A204.1 (cell line): ENCODE results near the gene SPATS2L.
A peak's percentile ranks its signal among the peaks of the same experiment; 100 is the strongest.

Experiments
- FAIRE-seq: peaks from 2 replicates; lab custom pipeline; 2012; peaks lifted over from hg19 to GRCh38; lab: Jason Lieb, UNC

SPATS2L gene

GRCh38 chr2:200352636-200353035, 46.1 kb downstream of the SPATS2L start:
- FAIRE-seq, result no peak

DNA sequence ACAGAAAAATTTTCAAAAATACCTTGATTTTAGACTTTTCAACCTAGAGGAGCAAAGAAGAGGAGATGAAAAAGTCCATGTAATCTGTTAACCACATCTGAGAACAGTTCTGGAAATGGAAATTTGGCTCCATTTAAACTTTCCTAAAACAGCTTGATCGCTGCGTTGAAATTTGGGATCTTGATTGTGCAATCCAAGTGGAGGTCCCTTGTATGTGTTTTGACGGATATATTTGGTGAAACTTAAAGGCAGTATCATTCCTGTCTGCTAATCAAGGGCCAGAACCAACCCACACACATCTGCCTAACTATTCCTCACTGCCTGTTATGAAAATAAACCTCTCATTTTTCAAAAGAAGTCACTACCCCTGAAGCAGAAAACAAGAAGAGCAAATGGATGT, 46.6 kb downstream of the SPATS2L start:
- no peak for FAIRE-seq

DNA sequence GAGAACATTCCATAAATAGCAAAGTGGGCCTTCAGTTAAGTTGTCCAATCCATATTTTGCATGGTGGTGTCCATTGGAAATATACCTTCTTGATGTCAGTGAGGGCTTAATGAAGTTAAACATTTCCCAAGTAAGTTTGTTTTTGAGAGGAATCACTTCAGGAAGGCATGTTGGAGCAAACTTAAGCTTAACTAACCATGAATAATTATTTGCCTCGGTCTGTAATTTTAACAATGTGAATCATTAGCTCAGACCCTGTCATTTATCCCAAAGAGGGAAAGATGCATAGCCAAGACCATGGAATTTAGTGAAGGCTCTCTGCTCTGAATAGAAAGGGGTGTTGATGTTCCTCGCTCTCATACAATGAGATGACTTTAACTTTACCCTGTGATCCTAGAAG, 47.4 kb downstream of the SPATS2L start:
- FAIRE-seq, result no peak

DNA sequence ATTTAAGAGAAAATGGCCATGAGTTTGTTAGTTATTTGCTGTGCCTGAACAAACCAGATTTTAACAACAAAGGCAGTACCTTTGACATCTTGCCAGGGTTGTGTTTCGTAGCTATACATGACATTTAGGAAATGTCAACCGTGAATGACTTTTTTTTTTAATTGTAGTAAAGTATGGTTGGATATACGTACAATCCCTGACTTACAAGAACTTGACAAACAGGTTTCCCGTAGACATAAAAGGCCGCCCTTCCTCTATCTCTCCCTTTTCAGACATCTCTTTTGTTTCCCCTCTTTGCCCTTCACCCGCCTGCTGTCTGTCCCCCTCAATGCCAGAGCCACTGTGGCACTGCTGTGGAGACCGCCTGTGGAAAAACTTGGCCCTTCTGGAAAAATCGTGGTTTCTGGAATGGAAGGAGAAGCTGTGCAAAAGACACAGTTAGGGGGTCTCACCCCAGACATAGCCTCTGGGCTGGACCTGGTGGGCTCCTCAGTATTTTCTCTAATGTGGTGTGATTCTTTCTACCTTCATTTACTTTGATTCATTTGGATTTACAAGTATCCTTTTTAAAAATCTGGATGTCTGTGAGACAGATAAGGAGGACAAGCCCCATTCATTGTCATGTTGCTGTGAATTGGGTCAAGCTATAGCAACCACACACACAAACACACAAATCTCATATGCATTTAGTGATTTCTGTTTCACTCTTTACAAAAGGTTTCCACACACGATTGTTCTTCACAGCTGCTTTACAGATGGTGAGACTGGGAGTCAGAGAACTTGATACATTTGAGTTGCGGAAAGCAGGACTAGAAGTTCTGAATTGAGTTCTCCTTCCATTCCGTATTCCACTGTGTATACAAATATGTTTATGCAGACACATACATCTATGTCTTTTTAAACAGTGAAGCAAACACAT, 48.6 kb downstream of the SPATS2L start:
- no peak for FAIRE-seq

GRCh38 chr2:200356321-200356720, 49.8 kb downstream of the SPATS2L start:
- FAIRE-seq, result no peak

DNA sequence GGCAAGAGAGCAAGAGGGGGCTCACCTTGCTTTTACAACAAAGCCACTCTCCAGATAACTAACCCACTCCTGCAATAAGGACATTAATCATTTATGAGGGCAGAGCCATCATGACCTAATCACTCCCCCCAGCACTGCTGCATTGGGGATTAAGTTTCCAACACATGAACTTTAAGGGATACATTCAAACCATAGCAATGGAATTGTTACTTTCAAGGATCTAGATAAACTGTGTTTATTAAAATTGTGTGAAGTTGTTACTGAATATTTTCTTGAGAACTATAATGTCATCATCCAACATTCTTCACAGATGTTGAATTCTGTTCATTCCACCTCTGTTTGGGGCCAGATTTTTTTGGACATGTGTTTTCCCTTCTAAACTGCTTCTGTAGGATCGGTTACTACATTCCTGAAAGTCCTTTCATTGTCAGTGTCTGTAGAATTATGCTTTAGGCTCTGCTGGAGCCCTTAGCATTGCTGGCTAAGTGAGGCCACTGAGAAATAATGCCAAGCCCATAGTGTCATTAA, 50.4 kb downstream of the SPATS2L start:
- FAIRE-seq, result no peak

GRCh38 chr2:200357845-200358244, 51.4 kb downstream of the SPATS2L start:
- no peak for FAIRE-seq

DNA sequence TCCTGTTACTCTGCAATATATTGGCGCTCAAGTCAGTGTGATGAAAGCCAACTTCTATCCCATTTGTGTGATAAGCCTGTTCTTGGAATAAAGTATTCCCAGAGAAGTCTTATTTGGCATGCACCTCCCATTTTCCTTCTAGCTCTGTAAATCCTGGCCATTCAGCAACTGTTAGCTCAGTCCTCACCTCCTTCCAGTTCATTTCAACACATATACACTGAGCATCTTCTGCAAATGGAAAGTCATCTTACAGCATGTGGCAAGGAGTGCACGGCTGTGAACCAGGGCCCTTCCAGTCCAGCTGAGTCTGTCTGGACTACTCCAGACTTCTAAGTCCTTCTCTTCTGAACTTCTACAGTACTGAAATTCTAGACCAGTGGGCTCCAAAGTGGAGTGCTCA, 53.1 kb downstream of the SPATS2L start:
- FAIRE-seq, result no peak

DNA sequence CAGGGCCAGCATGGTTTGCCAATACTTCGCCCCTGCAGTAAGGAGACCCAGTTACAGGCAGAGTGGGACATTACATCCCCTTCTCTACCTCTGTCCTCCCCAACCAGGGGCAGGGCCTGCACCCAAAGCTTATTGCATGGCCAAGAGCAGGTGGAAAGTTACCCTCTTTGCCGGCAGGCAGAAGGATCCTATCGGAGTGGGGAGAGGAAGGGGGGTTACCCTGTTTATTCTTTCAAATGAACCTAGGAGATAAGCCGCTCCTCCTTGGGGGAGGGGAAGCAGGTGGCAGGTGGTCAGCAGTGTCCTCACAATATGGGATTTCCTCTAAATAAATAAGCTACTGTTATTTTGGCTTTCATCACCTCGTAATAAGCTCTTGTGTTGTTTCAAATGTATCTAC, 53.9 kb downstream of the SPATS2L start:
- FAIRE-seq, result no peak

GRCh38 chr2:200362202-200362917, 55.9 kb downstream of the SPATS2L start:
- FAIRE-seq, result no peak

DNA sequence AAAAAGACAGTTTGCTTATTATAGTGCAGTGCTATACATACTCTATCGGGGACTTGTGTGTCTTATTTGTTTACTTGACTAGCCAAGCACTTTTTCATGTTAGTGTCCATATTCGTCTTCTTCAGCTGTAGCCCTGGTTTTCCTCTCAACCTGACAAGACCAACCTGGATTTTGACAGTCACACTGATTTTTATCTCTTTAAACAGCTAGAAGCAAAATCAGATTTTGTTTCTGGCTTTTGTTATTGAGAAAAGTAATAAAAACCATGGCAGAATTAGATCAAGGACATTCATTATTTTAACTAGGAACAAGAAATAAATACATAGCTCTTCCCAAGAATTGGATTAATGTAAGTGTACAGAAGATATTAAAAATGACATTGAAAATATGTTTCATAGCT, 56.8 kb downstream of the SPATS2L start:
- no peak for FAIRE-seq

DNA sequence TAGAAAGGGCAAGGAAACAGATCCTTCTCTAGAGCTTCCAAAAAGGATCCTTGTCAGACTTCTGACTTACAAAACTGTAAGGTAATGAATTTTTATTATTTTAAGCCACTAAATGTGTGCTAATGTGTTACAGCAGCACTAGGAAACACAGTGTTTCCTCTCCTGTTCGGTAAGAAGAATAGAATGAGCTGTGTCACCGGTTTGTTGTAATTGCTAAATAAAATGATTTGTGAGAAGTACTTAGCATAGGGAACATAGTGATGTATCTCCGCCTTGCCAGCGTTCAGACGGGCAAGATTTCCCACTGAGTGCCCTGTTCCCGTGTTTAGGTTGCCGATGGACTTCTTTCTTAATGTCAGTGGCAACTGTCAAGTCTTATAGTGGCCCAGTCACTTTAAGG, 57.6 kb downstream of the SPATS2L start:
- FAIRE-seq, result no peak

GRCh38 chr2:200364620-200365019, 58.1 kb downstream of the SPATS2L start:
- no peak for FAIRE-seq

DNA sequence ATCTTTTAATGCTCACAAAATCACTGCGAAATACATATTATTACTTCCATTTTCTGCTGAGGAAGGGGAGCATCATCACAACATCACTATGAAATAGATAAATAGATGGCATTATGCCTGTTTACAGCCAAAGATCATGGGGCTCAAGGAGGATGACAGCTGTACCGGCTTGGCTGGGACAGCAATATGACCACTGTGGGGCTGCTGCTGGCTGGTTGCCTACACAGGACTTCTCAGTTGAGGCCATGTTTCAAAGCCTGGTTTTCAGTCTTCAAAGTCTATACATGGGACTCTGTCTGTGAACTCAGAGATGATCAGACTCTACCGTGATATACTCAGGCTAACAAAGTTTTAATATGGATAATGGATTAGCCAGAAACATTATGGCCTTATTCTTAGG, 58.7 kb downstream of the SPATS2L start:
- FAIRE-seq, result no peak

GRCh38 chr2:200367155-200367554, 60.7 kb downstream of the SPATS2L start:
- no peak for FAIRE-seq

GRCh38 chr2:200369886-200370285, 63.4 kb downstream of the SPATS2L start:
- FAIRE-seq, result no peak

DNA sequence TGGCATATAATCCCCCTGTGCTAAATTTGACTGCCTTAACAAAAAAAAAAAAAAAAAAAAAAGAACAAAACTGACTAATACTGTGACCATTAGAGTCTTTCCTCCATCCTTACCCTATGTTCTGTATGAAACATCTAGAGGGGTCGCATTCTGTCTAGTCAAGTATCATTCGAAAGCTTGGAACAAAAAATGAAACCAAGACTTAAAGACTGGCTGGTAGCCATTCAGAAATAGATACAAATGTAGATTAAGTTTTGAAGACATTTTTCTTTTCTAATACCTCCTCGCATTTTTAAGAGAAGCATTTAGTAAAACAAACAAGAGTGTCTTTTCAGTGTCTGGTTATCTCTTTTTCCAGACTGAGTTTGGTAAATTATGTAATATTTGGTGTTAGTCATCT, 66.7 kb downstream of the SPATS2L start:
- FAIRE-seq, result no peak

- peak; percentile 48 for FAIRE-seq
Observed at GRCh38 chr2:200373973-200374416, 67.5 kb downstream of the SPATS2L start.

DNA sequence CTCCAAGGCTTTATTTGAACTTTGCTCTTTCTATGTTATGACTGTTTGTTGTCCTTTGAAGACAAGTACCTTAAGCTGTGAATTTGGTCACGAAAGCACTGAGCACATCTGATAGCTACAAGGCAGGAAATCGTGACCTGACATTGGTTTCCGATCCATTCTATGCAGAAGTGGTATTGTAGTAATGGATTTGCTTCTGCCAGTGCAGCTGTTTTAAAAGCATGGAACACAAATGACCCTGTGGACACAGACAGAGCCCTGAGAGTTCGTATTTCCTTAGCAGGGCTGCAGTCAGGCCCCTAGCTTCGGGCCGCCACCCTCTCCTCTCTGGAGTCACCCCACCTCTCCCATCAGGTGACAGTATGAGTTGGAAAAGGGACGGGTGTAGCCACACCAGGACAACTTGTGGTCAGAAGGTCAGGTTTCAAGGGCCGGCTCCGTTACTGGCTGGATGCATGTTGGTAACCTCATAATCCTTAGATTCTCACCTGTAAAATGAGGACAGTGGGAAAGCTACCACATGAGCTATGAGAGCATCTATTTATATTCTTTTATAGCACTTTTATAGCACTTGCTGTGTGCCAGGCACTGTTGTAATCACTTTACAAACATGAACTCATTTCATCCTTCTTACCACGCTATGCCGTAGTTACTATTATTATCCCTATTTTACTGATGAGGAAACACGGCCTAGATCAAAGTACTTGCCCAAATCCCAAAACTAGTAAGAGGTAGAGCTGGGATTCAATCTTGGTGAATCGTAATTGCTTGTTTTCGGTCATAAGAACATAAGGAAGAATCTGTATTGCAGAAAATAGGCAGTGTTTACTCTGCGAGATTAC, 70.2 kb downstream of the SPATS2L start:
- no peak for FAIRE-seq

DNA sequence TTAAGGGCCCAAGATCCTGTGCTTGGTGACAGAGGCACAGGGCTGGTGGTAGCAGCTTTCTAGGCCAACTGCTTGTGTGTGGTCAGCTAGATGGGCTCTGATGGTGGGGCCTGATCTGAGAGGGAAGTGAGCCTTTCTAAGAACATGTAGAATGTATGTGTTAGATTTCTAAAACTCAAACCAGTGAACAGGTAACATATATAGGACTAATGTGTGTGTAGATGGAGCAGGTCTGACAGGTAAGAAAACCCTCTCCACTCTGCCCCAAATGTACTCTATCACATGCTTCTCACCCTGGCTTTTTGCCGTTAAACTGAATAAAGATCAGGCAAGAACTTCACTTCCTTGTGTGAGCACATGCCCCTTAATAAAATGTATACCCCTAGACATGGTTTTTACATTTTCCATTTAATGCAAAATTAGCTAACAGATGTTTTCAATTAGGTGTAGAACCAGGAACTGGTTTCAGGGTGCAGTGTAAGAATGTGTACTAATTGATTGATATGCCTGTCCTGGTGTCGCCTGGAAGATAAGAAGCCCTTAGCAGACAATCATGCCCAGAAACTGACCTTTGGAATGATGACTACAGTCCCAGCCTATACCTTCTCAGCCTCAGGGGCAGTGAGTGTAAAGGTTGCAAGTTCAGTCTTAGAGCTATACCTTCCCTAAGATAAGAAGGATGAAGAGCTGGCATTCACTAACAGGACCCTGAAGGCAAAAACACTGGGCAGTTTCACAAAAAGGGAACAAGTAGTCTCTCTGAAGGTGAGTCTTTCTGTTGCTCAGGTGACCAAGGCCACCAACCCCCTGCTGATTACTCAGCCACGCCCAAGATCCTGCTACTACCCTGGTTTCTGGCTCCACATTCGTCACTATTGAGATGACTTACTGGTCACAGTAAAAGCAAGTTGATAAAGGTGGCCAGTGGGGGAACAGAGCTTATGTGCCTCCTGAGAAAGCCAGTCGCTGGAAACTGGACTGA, 71.2 kb downstream of the SPATS2L start:
- FAIRE-seq, result no peak

DNA sequence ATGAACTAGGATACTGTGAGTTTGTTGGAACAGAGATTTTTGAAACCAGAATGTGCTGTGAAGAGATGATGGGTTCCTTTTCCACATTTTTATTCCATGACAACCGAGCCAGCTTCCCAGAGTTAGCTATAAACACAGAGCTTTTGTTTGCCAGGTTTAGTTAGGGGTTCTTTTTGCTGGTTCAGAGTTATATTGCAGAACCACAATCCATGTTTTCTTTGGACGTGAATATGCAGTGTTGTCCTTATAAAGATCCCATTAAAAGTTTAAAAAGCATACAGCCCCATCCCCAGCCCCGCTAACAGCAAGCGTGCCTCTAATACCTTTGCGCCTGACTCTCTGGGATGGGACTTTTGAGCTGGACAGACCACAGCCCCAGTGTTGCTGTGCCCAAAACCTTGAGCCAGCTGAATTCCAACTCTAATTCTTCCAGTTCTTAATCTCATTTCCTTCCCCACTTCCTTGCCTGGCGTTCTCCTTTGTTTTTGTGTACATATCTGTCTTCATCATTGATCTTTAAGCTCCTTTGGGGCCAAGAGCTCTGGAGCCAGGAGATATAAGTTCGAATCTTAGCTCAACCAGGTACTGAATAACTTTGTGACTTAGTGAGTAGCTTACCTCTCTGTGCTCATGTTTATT, 72.3 kb downstream of the SPATS2L start:
- FAIRE-seq, result no peak
